Cardiac muscle cell (in vitro differentiated cells and primary cell): ENCODE measurements around the gene FOXS1. TPM values are rescaled to one million over a fixed set of nuclear protein-coding genes. Genes with fewer than 3 reads are reported as not detected.
A peak's percentile ranks its signal among the peaks of the same experiment; 100 is the strongest.
"Not testable (repeated sequence)": the region's sequence is repeated elsewhere in the genome, so short reads cannot be mapped to it uniquely, and the experiment has no call there.

Experiments
- DNase-seq, 2 donors: peaks; one replicate each; pipeline versions ENCODE4 v3.0.0 to v3.0.0-alpha.2; 2010 to 2017; ENCODE audit warnings: low read depth in 1 of 2, low spot score in 1 of 2
- H3K27ac ChIP-seq: fragments of 200-600 bp; sonication (generic); 2 replicates; pipeline ENCODE4 v1.5.1; 2016
- H3K27me3 ChIP-seq: fragments of 200-600 bp; sonication (generic); 2 replicates; pipeline ENCODE4 v1.6.0; 2016; ENCODE audit warnings: control low read depth
- H3K36me3 ChIP-seq: fragments of 200-600 bp; sonication (generic); 2 replicates; pipeline ENCODE4 v1.5.1; 2016; ENCODE audit warnings: control low read depth
- H3K4me1 ChIP-seq: fragments of 200-600 bp; sonication (generic); 2 replicates; pipeline ENCODE4 v1.8.1; 2017; ENCODE audit warnings: low read depth, mild to moderate bottlenecking, mixed run types
- H3K4me3 ChIP-seq: fragments of 200-600 bp; sonication (generic); 2 replicates; pipeline ENCODE4 v1.5.1; 2016; ENCODE audit warnings: mild to moderate bottlenecking
- H3K9me3 ChIP-seq: fragments of 200-600 bp; sonication (generic); 2 replicates; pipeline ENCODE4 v1.5.1; 2017; ENCODE audit warnings: low read depth, mild to moderate bottlenecking, control low read depth
- CTCF ChIP-seq: IDR thresholded peaks from 2 replicates; pipeline ENCODE4 v1.5.1; 2012; ENCODE audit warnings: low read depth, mild to moderate bottlenecking, low read length
- polyA plus RNA-seq: library from polyadenylated mRNA; unstranded; fragments of >200 nt; fragmentation: Nextera tagmentation; extraction: Ambion mirVana; gene quantifications from 2 replicates; pipeline ENCODE4 v1.2.1, GENCODE V29; 2016
- total RNA-seq: library from RNA; depleted of rRNA; stranded (reverse); fragments of >200 nt; gene quantifications from 2 replicates; pipeline ENCODE4 v1.2.3, GENCODE V29; 2016

Gene FOXS1
- total and polyA plus RNA-seq, 2 experiments from 2014 or later = 0.23 to 0.83 TPM

GRCh38 chr20:31816221-31816620 lies 29.2 kb downstream of the FOXS1 start:
- Histone ChIP-seq H3K27ac (no peak overlapping the region), H3K4me3 (no peak overlapping the region), H3K4me1 (peaks cover 24% of the 10 kb centered on the region), H3K27me3 (no peaks in the 10 kb centered on the region), H3K9me3 (no peaks in the 10 kb centered on the region), H3K36me3 (no peaks in the 10 kb centered on the region)
- no peak for DNase-seq
- TF ChIP-seq CTCF = no peak

DNA sequence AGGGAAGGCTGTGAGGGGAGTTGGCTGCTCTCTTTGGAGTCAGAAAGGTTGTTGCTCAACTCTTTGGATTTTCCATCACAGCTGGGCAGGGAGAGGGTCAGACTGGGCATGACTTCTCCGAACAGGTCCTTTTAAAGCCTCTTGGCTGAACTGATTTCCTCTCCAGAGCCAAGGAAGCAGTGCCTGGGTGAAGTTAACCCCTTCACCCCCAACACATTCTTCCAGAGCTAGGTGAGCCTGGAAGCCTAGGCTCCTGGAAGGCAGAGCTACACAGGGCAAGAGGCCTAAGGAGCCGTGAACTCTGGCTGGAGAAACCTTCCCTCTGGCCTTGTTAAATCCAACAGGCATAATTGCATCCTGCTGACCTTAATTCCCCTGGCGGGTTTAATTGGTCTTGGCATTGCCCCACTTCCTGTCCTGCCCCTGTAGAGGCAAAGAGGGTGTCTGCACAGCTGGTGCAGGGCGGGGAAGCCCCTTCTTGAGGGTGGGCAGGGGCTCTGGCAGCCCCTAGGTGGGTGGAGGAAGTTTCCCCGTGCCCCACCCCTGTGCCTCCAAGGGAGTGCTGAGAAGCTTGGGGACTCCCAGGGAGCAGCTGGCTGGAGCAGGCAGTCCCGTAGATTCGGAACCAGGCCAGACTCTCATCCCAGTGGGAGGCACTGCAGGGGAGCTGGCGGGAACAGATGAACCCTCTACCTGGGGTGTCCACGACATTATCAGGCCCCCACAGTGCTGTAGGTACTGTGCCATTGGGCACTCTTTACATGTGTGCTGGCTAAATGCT lies 29.8 kb downstream of the FOXS1 start:
- peak; percentile 17 to 44 for DNase-seq
- H3K27ac ChIP-seq = no peak overlapping the region
- no peak overlapping the region for H3K4me3 ChIP-seq
- H3K4me1 ChIP-seq = peaks cover 29% of the 10 kb centered on the region
- no peak for TF ChIP-seq CTCF
- H3K27me3 ChIP-seq = no peaks in the 10 kb centered on the region
- no peaks in the 10 kb centered on the region for H3K9me3 ChIP-seq
- H3K36me3 ChIP-seq = no peaks in the 10 kb centered on the region

- H3K4me3 ChIP-seq, DNase-seq, H3K9me3 ChIP-seq, H3K36me3 ChIP-seq, H3K27ac ChIP-seq, H3K27me3 ChIP-seq: not testable (repeated sequence)
- peaks cover 29% of the 10 kb centered on the region for H3K4me1 ChIP-seq
Observed at GRCh38 chr20:31814142-31814541, 31.3 kb downstream of the FOXS1 start.

DNA sequence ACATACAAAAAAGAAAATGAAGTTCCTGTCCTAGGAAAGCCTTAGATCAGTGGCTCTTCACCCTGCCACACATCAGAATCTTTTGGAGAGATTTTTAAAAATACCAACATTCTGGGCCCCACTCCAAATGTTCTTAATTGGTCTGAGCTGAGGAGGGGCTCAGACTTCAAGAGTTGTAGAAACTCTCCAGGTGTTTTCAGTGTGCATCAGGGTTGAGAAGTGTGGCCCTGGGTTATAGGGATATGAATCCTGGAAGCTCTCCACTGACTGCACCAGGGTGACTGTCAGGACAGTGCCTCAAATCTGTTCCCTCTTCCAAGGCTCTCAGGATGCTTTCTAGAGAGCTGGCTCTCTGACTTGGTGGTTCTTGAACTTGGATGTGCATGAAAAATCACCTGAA lies 31.8 kb downstream of the FOXS1 start:
- peaks cover 29% of the 10 kb centered on the region for H3K4me1 ChIP-seq
- no peaks in the 10 kb centered on the region for H3K9me3 ChIP-seq
- no peaks in the 10 kb centered on the region for H3K36me3 ChIP-seq
- no peak overlapping the region for H3K27ac ChIP-seq
- DNase-seq = no peak
- TF ChIP-seq CTCF = no peak
- H3K4me3 ChIP-seq = no peak overlapping the region
- H3K27me3 ChIP-seq = no peaks in the 10 kb centered on the region

GRCh38 chr20:31811796-31812728 lies 33.3 kb downstream of the FOXS1 start:
- H3K9me3 ChIP-seq = no peaks in the 10 kb centered on the region
- DNase-seq = peak; percentile 72 to 76
- H3K36me3 ChIP-seq = no peaks in the 10 kb centered on the region
- H3K4me1 ChIP-seq = peaks cover 29% of the 10 kb centered on the region
- H3K4me3 ChIP-seq = no peak overlapping the region
- TF ChIP-seq CTCF = no peak
- peak overlapping the region; percentile 86 for H3K27ac ChIP-seq
- no peaks in the 10 kb centered on the region for H3K27me3 ChIP-seq

GRCh38 chr20:31811198-31811597 lies 34.2 kb downstream of the FOXS1 start:
- TF ChIP-seq CTCF = no peak
- Histone ChIP-seq H3K9me3 (no peaks in the 10 kb centered on the region), H3K27me3 (no peaks in the 10 kb centered on the region), H3K4me3 (no peak overlapping the region), H3K27ac (no peak overlapping the region), H3K36me3 (no peaks in the 10 kb centered on the region), H3K4me1 (peaks cover 29% of the 10 kb centered on the region)
- no peak for DNase-seq
